Right atrium auricular region (tissue), 2 donors: ENCODE data around the gene CRTC2. TPM values are rescaled to one million over a fixed set of nuclear protein-coding genes. Genes with fewer than 3 reads are reported as not detected.

ENCODE experiments used
- DNase-seq: peaks from one replicate; pipeline ENCODE4 v3.0.0-alpha.2; 2019; ENCODE audit warnings: low spot score
- H3K27ac ChIP-seq, 2 donors: fragments of 200-600 bp; sonication (generic); 1 replicate in 1 of 2; 2 replicates in 1 of 2; pipeline ENCODE4 v1.5.1; 2016 to 2019
- H3K27me3 ChIP-seq, 2 donors: fragments of 200-600 bp; sonication (generic); one replicate each; pipeline versions ENCODE4 v1.5.1 to v1.6.0; 2017 to 2019
- H3K36me3 ChIP-seq: fragments of 200-600 bp; sonication (generic); one replicate; pipeline ENCODE4 v1.5.1; 2016
- H3K4me1 ChIP-seq, 2 donors: fragments of 200-600 bp; sonication (generic); one replicate each; pipeline versions ENCODE4 v1.5.1 to v1.6.0; 2017 to 2019
- H3K4me3 ChIP-seq, 2 donors: fragments of 200-600 bp; sonication (generic); 1 replicate in 1 of 2; 2 replicates in 1 of 2; pipeline ENCODE4 v1.5.1; 2017 to 2019; ENCODE audit warnings: mild to moderate bottlenecking in 1 of 2, moderate library complexity in 1 of 2
- H3K9me3 ChIP-seq, 2 donors: fragments of 200-600 bp; sonication (generic); one replicate each; pipeline ENCODE4 v1.5.1; 2019
- CTCF ChIP-seq, 2 donors: fragments of 200-600 bp; sonication (generic); IDR thresholded peaks; one replicate each; pipeline ENCODE4 v1.5.1; 2019; ENCODE audit warnings: antibody characterized with exemption in 2 of 2
- total RNA-seq, 2 donors: library from RNA; depleted of rRNA; stranded (reverse); fragments of >200 nt; gene quantifications; one replicate each; pipeline ENCODE4 v1.1.0, GENCODE V29; 2016

The CRTC2 gene
- total RNA-seq, 2 donors from 2014 or later = 10.5 to 14.3 TPM

DNA sequence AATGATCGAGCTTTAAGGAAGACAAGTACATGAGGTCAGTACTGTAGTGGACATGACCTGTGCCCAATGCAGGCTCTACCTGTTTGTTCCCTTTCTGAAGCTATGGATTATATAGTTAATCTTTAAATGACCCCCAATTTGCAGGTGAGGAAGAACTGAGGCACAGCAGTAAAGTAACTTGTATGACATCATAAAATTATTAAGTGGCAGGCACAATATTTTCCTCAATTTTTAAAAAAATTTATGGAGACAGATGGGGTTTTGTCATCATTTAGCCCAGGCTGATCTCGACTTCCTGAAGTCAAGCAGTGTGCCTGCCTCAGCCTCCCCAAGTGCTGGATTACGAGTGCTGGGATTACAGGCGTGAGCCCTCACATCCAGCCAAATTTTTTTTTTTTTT, 32.0 kb downstream of the CRTC2 start:
- Histone ChIP-seq H3K4me3 (no peak overlapping the region), H3K27me3 (no peaks in the 10 kb centered on the region)

GRCh38 chr1:153922972-153923925, 35.2 kb downstream of the CRTC2 start, which contains the start of gene GATAD2B:
TSS of gene GATAD2B (minus strand) at chr1:153922972. CDS start at chr1:153828347, 94,625 bp downstream.
- Histone ChIP-seq H3K27me3 (no peaks in the 10 kb centered on the region), H3K27ac (peak within 1 kb of the TSS; percentile 94 to 96), H3K4me3 (peak within 1 kb of the TSS; percentile 73 to 84), H3K36me3 (no peaks in the 10 kb centered on the region), H3K4me1 (peaks cover 0 to 43% of the 10 kb centered on the region in 2 donors), H3K9me3 (no peaks in the 10 kb centered on the region)
- DNase-seq = peak; percentile 99
- TF ChIP-seq CTCF (IDR thresholded peaks at IDR 0.05) = no peak

More for the DNA sequence above, 32.0 kb downstream of the CRTC2 start:
- Histone ChIP-seq H3K36me3 (peaks cover 9% of the 10 kb centered on the region), H3K9me3 (no peaks in the 10 kb centered on the region), H3K27ac (no peak overlapping the region), H3K4me1 (peaks cover 0 to 22% of the 10 kb centered on the region in 2 donors)
- no peak for DNase-seq
- no peak for TF ChIP-seq CTCF (IDR thresholded peaks at IDR 0.05)

DNA sequence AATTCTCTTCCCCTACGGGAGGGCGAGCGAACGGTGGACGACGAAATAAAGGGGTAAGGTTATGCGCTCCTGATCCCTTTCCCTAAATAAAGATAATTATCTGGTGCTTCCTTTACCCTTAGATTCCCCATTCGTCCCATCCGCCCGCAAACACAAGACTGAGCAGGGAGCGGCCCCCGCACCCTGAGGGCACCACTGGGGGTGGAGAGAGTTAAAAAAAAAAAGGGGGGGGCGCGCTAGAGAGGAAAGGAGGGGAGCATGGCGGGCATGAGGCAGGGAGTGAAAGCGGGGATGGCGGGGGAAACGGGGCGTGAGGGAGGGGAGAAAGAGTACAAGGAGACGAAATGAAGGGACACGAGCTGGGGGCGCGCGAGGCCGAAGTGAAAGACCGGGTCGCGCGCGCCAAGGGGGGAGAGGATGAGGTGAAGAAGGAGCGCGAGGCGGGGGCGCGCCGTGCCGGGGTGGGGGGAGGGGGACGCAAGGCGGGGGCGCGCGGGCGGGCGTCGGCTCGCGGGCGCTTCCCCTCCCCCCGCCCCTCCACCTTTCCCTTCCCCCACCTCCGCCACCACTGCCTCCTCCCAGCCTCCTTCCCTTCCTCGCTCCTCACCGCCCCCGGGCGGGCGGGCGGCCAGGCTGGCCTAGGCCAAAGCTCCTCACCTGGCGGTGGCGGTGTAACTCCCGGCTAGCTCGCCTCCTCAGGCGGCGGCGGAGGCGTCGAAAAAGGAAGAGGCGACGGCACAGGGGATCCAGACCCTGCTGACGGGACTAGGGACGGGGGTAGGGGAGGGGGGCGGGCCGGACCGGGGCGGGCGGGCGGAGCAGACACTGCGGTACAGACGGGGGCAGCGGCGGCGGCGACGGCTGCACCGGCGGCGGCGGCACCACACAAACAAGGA, 36.1 kb downstream of the CRTC2 start:
- Histone ChIP-seq H3K9me3 (no peaks in the 10 kb centered on the region), H3K36me3 (no peaks in the 10 kb centered on the region), H3K4me1 (peaks cover 0 to 43% of the 10 kb centered on the region in 2 donors), H3K27ac (peak overlapping the region; percentile 94 to 96), H3K27me3 (no peaks in the 10 kb centered on the region), H3K4me3 (peak overlapping the region; percentile 73 to 84)
- peak in 1 of 2 donors; percentile 17 for TF ChIP-seq CTCF (IDR thresholded peaks at IDR 0.05)
- DNase-seq = no peak

DNA sequence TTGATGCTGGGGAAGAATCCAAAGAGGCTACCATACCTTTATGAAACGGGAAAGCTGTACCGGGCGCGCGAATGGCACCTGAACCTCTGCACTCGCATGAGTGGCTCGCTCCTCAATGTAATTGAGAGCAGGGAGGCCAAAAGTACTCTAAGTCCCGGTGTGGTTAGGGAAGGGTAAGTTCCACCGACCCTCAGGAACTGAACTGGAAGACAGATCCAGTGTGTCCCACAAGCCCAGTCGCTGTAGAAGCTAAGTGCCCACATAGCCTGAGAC, 36.7 kb downstream of the CRTC2 start:
- Histone ChIP-seq H3K36me3 (no peaks in the 10 kb centered on the region), H3K4me3 (peak overlapping the region; percentile 73 to 84), H3K27me3 (no peaks in the 10 kb centered on the region), H3K4me1 (peaks cover 0 to 43% of the 10 kb centered on the region in 2 donors), H3K9me3 (no peaks in the 10 kb centered on the region), H3K27ac (peak overlapping the region; percentile 94 to 96)
- no peak for TF ChIP-seq CTCF (IDR thresholded peaks at IDR 0.05)
- no peak for DNase-seq

- peak overlapping the region; percentile 94 to 96 for H3K27ac ChIP-seq
Measured at GRCh38 chr1:153921080-153921802, 37.2 kb downstream of the CRTC2 start.

More at GRCh38 chr1:153921080-153921802, 37.2 kb downstream of the CRTC2 start:
- Histone ChIP-seq H3K9me3 (no peaks in the 10 kb centered on the region), H3K4me1 (peaks cover 0 to 43% of the 10 kb centered on the region in 2 donors), H3K4me3 (peak overlapping the region; percentile 73 to 84), H3K36me3 (no peaks in the 10 kb centered on the region), H3K27me3 (no peaks in the 10 kb centered on the region)
- no peak for TF ChIP-seq CTCF (IDR thresholded peaks at IDR 0.05)
- DNase-seq = no peak
